Ovary (tissue), 9 donors: Measurements from ENCODE around the gene ZSCAN9. TPM values are rescaled to one million over a fixed set of nuclear protein-coding genes. Genes with fewer than 3 reads are reported as not detected.

Source experiments
- DNase-seq, 5 donors: peaks; one replicate each; pipeline ENCODE4 v3.0.0-alpha.2; 2019 to 2020
- H3K27ac ChIP-seq, 2 donors: fragments of 200-600 bp; one replicate each; pipeline versions ENCODE4 v1.5.1 to v1.8.0; 2019 to 2022
- H3K27me3 ChIP-seq: fragments of 200-600 bp; one replicate; pipeline ENCODE4 v1.8.0; 2022
- H3K36me3 ChIP-seq: fragments of 200-600 bp; sonication (generic); one replicate; pipeline ENCODE4 v1.5.1; 2019
- H3K4me1 ChIP-seq: one replicate; pipeline ENCODE4 v1.8.1; 2013; ENCODE audit warnings: mild to moderate bottlenecking, moderate library complexity; ENCODE audit not compliant: insufficient read depth
- H3K4me3 ChIP-seq: fragments of 200-600 bp; sonication (generic); one replicate; pipeline ENCODE4 v1.5.1; 2017
- H3K9me3 ChIP-seq, 2 donors: fragments of 200-600 bp in 1 of 2; sonication (generic) in 1 of 2; one replicate each; pipeline versions ENCODE4 v1.5.1 to v1.8.1; 2013 to 2019; ENCODE audit warnings: mild to moderate bottlenecking in 1 of 2, moderate library complexity in 1 of 2
- CTCF ChIP-seq, 3 donors: fragments of 450-650 bp in 2 of 3; fragments of 200-600 bp in 1 of 3; IDR thresholded peaks; one replicate each; pipeline versions ENCODE4 v1.5.1 to v1.8.0; 2016 to 2022; ENCODE audit warnings: antibody characterized with exemption in 3 of 3, mild to moderate bottlenecking in 1 of 3
- EP300 ChIP-seq: sonication (generic); formaldehyde crosslinking; IDR thresholded peaks from one replicate; pipeline ENCODE4 v1.6.1; 2017; ENCODE audit warnings: antibody characterized with exemption
- POLR2A ChIP-seq: fragments of 450-650 bp; IDR thresholded peaks from one replicate; pipeline ENCODE4 v1.6.1; 2017; ENCODE audit warnings: antibody characterized with exemption, mild to moderate bottlenecking, moderate library complexity
- WGBS, 3 donors: extraction: QIAGEN DNeasy Blood & Tissue Kit in 1 of 3; methylation state at CpG; one replicate each; pipeline versions ENCODE4 v1.1.5 to v1.1.7; 2013 to 2017; 5-methylcytosine and 5-hydroxymethylcytosine counted together
- intact Hi-C, 4 donors: fragments of 100-400 bp; cut with DNase I; formaldehyde crosslinking; loops; one replicate each; pipeline versions ENCODE4 v1.11.0 to v1.15.1; 2022 to 2023
- polyA plus RNA-seq, 2 donors: library from polyadenylated mRNA; stranded (reverse); fragments of 200-250 nt in 1 of 2; fragments of 350-450 nt in 1 of 2; fragmentation: Illumina TruSeq in 1 of 2; extraction: RNeasy Lipid Tissue Mini Kit (QIAGEN cat#74804) in 1 of 2; gene quantifications; one replicate each; pipeline ENCODE4 v1.2.3, GENCODE V29; 2013 to 2014
- total RNA-seq, 7 donors: library from RNA; depleted of rRNA in 2 of 7; stranded (reverse); fragments of >200 nt in 2 of 7; fragmentation: NEBNext Ultra II Directional in 3 of 7; extraction: Animal tissue kit (Norgen Biotek cat#: 25700) in 3 of 7; gene quantifications; one replicate each; pipeline versions ENCODE4 v1.1.0 to v1.2.4, GENCODE V29; 2016 to 2023
- donor health status: DM: no; HTN: no; CAD: no; lungs with moderate emphysema.
- donor health status: DM: no; HTN: no; CAD: no.
- donor health status: Bipolar disorder and iron deficiency.
- donor health status: DM: yes; HTN: yes; CAD: no.
- donor health status: DM: no; HTN: no; CAD: no.
- donor health status: DM: yes; HTN: yes; CAD: no.

Gene ZSCAN9
- total and polyA plus RNA-seq, 9 donors = 10.0 to 17.5 (median 13.7) TPM

GRCh38 chr6:28281288-28282064 is 56.4 kb downstream of the ZSCAN9 start, which contains the start of gene PGBD1:
Gene PGBD1 (plus strand): TSS chr6:28281572. CDS start chr6:28283814, 2,242 bp downstream.
- no peak for TF ChIP-seq CTCF (IDR thresholded peaks at IDR 0.05)
- TF ChIP-seq POLR2A = no peak
- TF ChIP-seq EP300 = no peak
- intact Hi-C loops = loop anchor here in 1 of 4 donors (5.0 kb wide), 1 partner anchor 41 kb away; no protein-coding TSS in a partner anchor
- peaks cover 3% of the 10 kb centered on the region for H3K4me1 ChIP-seq
- H3K36me3 ChIP-seq = no peaks in the 10 kb centered on the region
- H3K4me3 ChIP-seq = peak within 1 kb of the TSS; percentile 44
- WGBS, 3 donors = 1% methylated on average over 42 to 50 of the region's 50 CpGs
- no peak within 1 kb of the TSS for H3K27ac ChIP-seq
- peak; percentile 45 to 82 (median 56) for DNase-seq
- H3K9me3 ChIP-seq = peaks cover 0 to 9% of the 10 kb centered on the region in 2 donors
- no peaks in the 10 kb centered on the region for H3K27me3 ChIP-seq

GRCh38 chr6:28282926-28283325 is 57.9 kb downstream of the ZSCAN9 start:
- H3K27me3 ChIP-seq = no peaks in the 10 kb centered on the region
- H3K4me1 ChIP-seq = peaks cover 3% of the 10 kb centered on the region
- H3K4me3 ChIP-seq = no peak overlapping the region
- intact Hi-C loops = loop anchor here in 1 of 4 donors (5.0 kb wide), 1 partner anchor 39 kb away; no protein-coding TSS in a partner anchor
- H3K9me3 ChIP-seq = peaks cover 0 to 4% of the 10 kb centered on the region in 2 donors
- TF ChIP-seq CTCF (IDR thresholded peaks at IDR 0.05) (no peak), EP300 (no peak), POLR2A (no peak)
- H3K27ac ChIP-seq = no peak overlapping the region
- WGBS, 3 donors = 99 to 100% (median 99%) methylated on average over 2 of the region's 2 CpGs
- H3K36me3 ChIP-seq = no peaks in the 10 kb centered on the region
- DNase-seq = no peak

Other genes starting within 250 kb of the ZSCAN9 start
- gene ZNF165, start 144.7 kb upstream of the ZSCAN9 start, total RNA-seq = 1 to 10 TPM in 3 of 7 donors, under 1 TPM in 4; 0.24 to 2.3 (median 0.82) TPM
- under 1 TPM; 0.52 to 0.61 TPM for gene ZNF165, start 144.7 kb upstream of the ZSCAN9 start, polyA plus RNA-seq
- 1 to 10 TPM; 2.6 to 4.4 (median 3.1) TPM for gene ZSCAN16, start 100.7 kb upstream of the ZSCAN9 start, total RNA-seq
- gene ZSCAN16, start 100.7 kb upstream of the ZSCAN9 start, polyA plus RNA-seq = 1 to 10 TPM; 3.2 to 4.0 TPM
- gene ZKSCAN8, start 83.4 kb upstream of the ZSCAN9 start, total RNA-seq = 10 to 100 TPM; 16.8 to 44.6 (median 31.9) TPM
- 10 to 100 TPM; 13.6 to 30.3 TPM for gene ZKSCAN8, start 83.4 kb upstream of the ZSCAN9 start, polyA plus RNA-seq
- gene ZKSCAN4, start 27.0 kb downstream of the ZSCAN9 start, total RNA-seq = 1 to 10 TPM; 1.5 to 8.0 (median 6.0) TPM
- gene ZKSCAN4, start 27.0 kb downstream of the ZSCAN9 start, polyA plus RNA-seq = 1 to 10 TPM; 5.1 to 7.0 TPM
- gene NKAPL, start 34.0 kb downstream of the ZSCAN9 start, total RNA-seq = 1 to 10 TPM in 5 of 7 donors, under 1 TPM in 2; 0.34 to 2.4 (median 1.8) TPM
- gene NKAPL, start 34.0 kb downstream of the ZSCAN9 start, polyA plus RNA-seq = 1 to 10 TPM; 1.4 to 1.5 TPM
- gene ZSCAN26, start 41.9 kb downstream of the ZSCAN9 start, total RNA-seq = 10 to 100 TPM; 11.8 to 32.0 (median 23.1) TPM
- gene ZSCAN26, start 41.9 kb downstream of the ZSCAN9 start, polyA plus RNA-seq = 10 to 100 TPM; 21.6 to 29.2 TPM
- gene PGBD1, start 56.3 kb downstream of the ZSCAN9 start, total RNA-seq = 1 to 10 TPM; 2.1 to 5.0 (median 3.5) TPM
- gene PGBD1, start 56.3 kb downstream of the ZSCAN9 start, polyA plus RNA-seq = 1 to 10 TPM; 1.8 to 3.5 TPM
- 10 to 100 TPM; 14.1 to 40.1 (median 21.9) TPM for gene ZSCAN31, start 110.9 kb downstream of the ZSCAN9 start, total RNA-seq
- gene ZSCAN31, start 110.9 kb downstream of the ZSCAN9 start, polyA plus RNA-seq = 10 to 100 TPM; 12.1 to 20.8 TPM
- 1 to 10 TPM; 2.6 to 8.2 (median 7.2) TPM for gene ZKSCAN3, start 124.7 kb downstream of the ZSCAN9 start, total RNA-seq
- 1 to 10 TPM; 2.0 to 5.0 TPM for gene ZKSCAN3, start 124.7 kb downstream of the ZSCAN9 start, polyA plus RNA-seq
- 10 to 100 TPM in 2 of 7 donors, 1 to 10 TPM in 5; 3.0 to 11.4 (median 7.4) TPM for gene ZSCAN12, start 174.5 kb downstream of the ZSCAN9 start, total RNA-seq
- 1 to 10 TPM; 4.4 to 5.4 TPM for gene ZSCAN12, start 174.5 kb downstream of the ZSCAN9 start, polyA plus RNA-seq
- 1 to 10 TPM; 3.0 to 6.8 (median 4.7) TPM for gene ZSCAN23, start 218.2 kb downstream of the ZSCAN9 start, total RNA-seq
- gene ZSCAN23, start 218.2 kb downstream of the ZSCAN9 start, polyA plus RNA-seq = 1 to 10 TPM; 2.0 to 2.3 TPM